CD4-positive, alpha-beta T cell (primary cell): ENCODE measurements around the gene GDPD5. TPM values are rescaled to one million over a fixed set of nuclear protein-coding genes. Genes with fewer than 3 reads are reported as not detected.

Experiments used
- ATAC-seq: fragments of 200-7000 bp; cut with Tn5 transposase; one replicate; pipeline ENCODE4 v1.10.0; 2022; ENCODE audit warnings: mild to moderate bottlenecking; ENCODE audit not compliant: poor library complexity
- CTCF ChIA-PET: fragments of 350-600 bp; sonication (Branson Sonifier 250); formaldehyde crosslinking; loops from one replicate; lab custom pipeline; 2021; ENCODE audit warnings: antibody characterized with exemption, inconsistent platforms; lab: Charles Lee
- POLR2A ChIA-PET: fragments of 350-600 bp; sonication (Branson Sonifier 250); formaldehyde crosslinking; loops from one replicate; lab custom pipeline; 2021; ENCODE audit warnings: antibody characterized with exemption, inconsistent platforms; lab: Charles Lee
- DNase-seq, 14 experiments: peaks; one replicate each; pipeline ENCODE4 v3.0.0-alpha.2; 2013 to 2020; ENCODE audit warnings: mixed read lengths in 2 of 14
- H3K27ac ChIP-seq, 2 donors: one replicate each; pipeline versions ENCODE4 v1.5.1 to v1.7.0; 2013; ENCODE audit warnings: low read length in 2 of 2, low read depth in 1 of 2, mild to moderate bottlenecking in 1 of 2
- H3K27me3 ChIP-seq, 2 experiments: 1 replicate in 1 of 2; 2 replicates in 1 of 2; pipeline versions ENCODE4 v1.6.1 to v1.7.0; 2013; ENCODE audit warnings: low read length in 2 of 2, control low read depth in 1 of 2, mild to moderate bottlenecking in 1 of 2, moderate library complexity in 1 of 2; ENCODE audit not compliant: insufficient read depth in 2 of 2, control insufficient read depth in 1 of 2
- H3K36me3 ChIP-seq: one replicate; pipeline ENCODE4 v1.6.1; 2013; ENCODE audit warnings: low read length, control low read depth; ENCODE audit not compliant: insufficient read depth
- H3K4me1 ChIP-seq: one replicate; pipeline ENCODE4 v1.6.1; 2013; ENCODE audit warnings: low read length, control low read depth; ENCODE audit not compliant: insufficient read depth
- H3K4me3 ChIP-seq: one replicate; pipeline ENCODE4 v1.5.1; 2013; ENCODE audit warnings: mild to moderate bottlenecking, low read length, moderate library complexity
- H3K9me3 ChIP-seq, 2 experiments: 1 replicate in 1 of 2; 2 replicates in 1 of 2; pipeline versions ENCODE4 v1.6.1 to v1.7.0; 2013; ENCODE audit warnings: low read length in 2 of 2, mild to moderate bottlenecking in 2 of 2, control low read depth in 1 of 2, moderate library complexity in 1 of 2; ENCODE audit not compliant: control insufficient read depth in 1 of 2, insufficient read depth in 1 of 2
- H3K27ac Mint-ChIP-seq: one replicate; pipeline ENCODE4 v1.8.0; 2020; ENCODE audit warnings: mixed read lengths
- H3K27me3 Mint-ChIP-seq: one replicate; pipeline ENCODE4 v1.8.0; 2021; ENCODE audit warnings: mixed read lengths
- H3K36me3 Mint-ChIP-seq: one replicate; pipeline ENCODE4 v1.8.0; 2021; ENCODE audit warnings: low read depth, mixed read lengths
- H3K4me1 Mint-ChIP-seq: one replicate; pipeline ENCODE4 v1.8.0; 2021; ENCODE audit warnings: low read depth, mixed read lengths
- H3K4me3 Mint-ChIP-seq: one replicate; pipeline ENCODE4 v1.8.0; 2020; ENCODE audit warnings: mild to moderate bottlenecking, mixed read lengths
- H3K9me3 Mint-ChIP-seq: one replicate; pipeline ENCODE4 v1.8.0; 2020; ENCODE audit warnings: mixed read lengths
- intact Hi-C, 2 experiments: fragments of 100-400 bp; cut with DNase I in 1 of 2; cut with micrococcal nuclease in 1 of 2; formaldehyde crosslinking; loops; one replicate each; pipeline versions ENCODE4 v1.15.1 to v1.9.0; 2023 to 2025; cut with DNase I, micrococcal nuclease
- total RNA-seq, 174 experiments: library from RNA in 2 of 174; stranded (reverse) in 2 of 174; gene quantifications; one replicate each; pipeline ENCODE4 v1.2.3 and lab custom pipeline; 2021 to 2026
- TF ChIP-seq, protein P1 (sequence below): fragments of 200-600 bp; IDR thresholded peaks from one replicate; pipeline ENCODE4 v1.8.0; 2022; ENCODE audit warnings: antibody characterized with exemption, mild to moderate bottlenecking

Gene GDPD5
- total RNA-seq, 2 experiments from 2014 or later: 91.6 to 101 TPM

DNA sequence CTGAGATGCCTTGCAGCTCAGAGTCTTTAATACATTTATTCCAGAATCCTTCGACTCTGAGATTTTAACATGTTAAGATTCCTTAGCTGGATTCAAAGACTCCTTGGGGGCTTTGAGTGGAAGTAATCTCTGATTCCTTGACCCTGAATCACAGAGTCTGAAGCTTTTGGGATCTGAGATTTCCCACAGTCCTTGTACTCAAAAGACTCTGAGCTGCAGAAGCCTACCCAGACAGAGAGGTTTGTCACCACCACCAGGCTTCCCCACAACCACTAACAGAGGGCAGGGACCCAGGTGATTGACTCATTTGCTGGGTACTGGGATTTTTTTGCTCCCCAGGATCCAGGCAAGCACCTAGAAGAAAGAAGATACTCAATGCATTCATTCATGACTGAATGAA is 34.9 kb upstream of the GDPD5 start:
- no peaks in the 10 kb centered on the region for H3K27me3 Mint-ChIP-seq

DNA sequence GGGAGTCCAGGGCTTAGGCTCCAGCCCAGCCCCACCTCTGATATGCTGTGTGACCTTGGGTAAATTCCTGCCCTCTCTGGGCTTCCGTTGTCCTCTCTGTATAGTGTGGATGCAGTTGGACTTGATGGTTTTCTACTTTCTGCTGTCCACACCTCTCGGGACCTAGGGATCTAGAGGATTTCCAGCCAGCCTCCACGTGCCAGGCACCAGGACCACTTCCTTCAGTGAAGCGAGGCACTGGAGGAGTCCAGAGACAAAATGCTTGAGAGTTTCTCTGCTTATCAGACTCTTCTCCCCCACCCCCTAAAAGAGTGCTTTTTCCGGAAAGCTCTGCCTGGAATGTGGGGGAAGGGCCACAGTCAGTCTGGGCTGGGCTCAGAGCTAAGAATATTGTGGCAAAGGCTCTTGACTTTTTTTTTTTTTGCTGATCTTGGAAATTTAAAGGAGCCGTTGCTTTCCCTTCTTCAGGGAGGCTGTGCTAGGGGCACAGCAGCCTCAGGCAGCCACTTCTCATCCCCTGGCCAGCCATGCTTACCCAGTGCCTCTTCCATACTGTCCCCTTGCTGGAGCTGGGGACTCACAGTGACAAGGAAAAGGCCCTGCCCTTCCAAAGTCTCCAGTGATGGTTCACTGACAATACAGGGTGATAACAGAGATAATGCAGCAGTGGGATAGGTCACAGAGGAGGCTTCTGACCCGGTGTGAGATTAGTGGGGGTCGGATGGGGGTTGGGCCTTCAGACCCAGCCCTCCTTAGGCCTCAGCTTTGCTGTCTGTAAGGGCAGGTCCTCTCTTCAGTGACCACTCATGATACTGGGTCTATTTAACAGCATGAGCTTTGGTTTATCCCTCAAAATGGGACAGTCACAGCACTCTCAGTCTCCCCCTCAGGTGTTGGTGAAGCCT is 33.5 kb upstream of the GDPD5 start:
- peak overlapping the region; percentile 80 for H3K4me3 Mint-ChIP-seq
- POLR2A ChIA-PET: no interaction called here

More for the DNA sequence above, 34.9 kb upstream of the GDPD5 start:
- H3K27ac Mint-ChIP-seq: peak overlapping the region; percentile 94
- no peak overlapping the region for H3K4me3 ChIP-seq
- no peaks in the 10 kb centered on the region for H3K27me3 ChIP-seq
- peak overlapping the region; percentile 99 for H3K4me3 Mint-ChIP-seq
- intact Hi-C loops: no loop called here
- peaks cover 42% of the 10 kb centered on the region for H3K4me1 Mint-ChIP-seq
- ChIA-PET POLR2A (interaction anchor here (0.9 to 2.5 kb wide), 2 partner anchors 14 to 21 kb away, joined by 3 to 16 read pairs; no protein-coding TSS in a partner anchor), CTCF (no interaction called here)
- H3K36me3 Mint-ChIP-seq: peaks cover 12% of the 10 kb centered on the region
- no peak for ATAC-seq
- H3K9me3 Mint-ChIP-seq: no peaks in the 10 kb centered on the region
- H3K36me3 ChIP-seq: no peaks in the 10 kb centered on the region
- peaks cover 36% of the 10 kb centered on the region for H3K4me1 ChIP-seq
- TF ChIP-seq, protein P1, sequence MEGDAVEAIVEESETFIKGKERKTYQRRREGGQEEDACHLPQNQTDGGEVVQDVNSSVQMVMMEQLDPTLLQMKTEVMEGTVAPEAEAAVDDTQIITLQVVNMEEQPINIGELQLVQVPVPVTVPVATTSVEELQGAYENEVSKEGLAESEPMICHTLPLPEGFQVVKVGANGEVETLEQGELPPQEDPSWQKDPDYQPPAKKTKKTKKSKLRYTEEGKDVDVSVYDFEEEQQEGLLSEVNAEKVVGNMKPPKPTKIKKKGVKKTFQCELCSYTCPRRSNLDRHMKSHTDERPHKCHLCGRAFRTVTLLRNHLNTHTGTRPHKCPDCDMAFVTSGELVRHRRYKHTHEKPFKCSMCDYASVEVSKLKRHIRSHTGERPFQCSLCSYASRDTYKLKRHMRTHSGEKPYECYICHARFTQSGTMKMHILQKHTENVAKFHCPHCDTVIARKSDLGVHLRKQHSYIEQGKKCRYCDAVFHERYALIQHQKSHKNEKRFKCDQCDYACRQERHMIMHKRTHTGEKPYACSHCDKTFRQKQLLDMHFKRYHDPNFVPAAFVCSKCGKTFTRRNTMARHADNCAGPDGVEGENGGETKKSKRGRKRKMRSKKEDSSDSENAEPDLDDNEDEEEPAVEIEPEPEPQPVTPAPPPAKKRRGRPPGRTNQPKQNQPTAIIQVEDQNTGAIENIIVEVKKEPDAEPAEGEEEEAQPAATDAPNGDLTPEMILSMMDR: no peak
- DNase-seq: no peak
- no peak overlapping the region for H3K27ac ChIP-seq
- no peaks in the 10 kb centered on the region for H3K9me3 ChIP-seq

DNA sequence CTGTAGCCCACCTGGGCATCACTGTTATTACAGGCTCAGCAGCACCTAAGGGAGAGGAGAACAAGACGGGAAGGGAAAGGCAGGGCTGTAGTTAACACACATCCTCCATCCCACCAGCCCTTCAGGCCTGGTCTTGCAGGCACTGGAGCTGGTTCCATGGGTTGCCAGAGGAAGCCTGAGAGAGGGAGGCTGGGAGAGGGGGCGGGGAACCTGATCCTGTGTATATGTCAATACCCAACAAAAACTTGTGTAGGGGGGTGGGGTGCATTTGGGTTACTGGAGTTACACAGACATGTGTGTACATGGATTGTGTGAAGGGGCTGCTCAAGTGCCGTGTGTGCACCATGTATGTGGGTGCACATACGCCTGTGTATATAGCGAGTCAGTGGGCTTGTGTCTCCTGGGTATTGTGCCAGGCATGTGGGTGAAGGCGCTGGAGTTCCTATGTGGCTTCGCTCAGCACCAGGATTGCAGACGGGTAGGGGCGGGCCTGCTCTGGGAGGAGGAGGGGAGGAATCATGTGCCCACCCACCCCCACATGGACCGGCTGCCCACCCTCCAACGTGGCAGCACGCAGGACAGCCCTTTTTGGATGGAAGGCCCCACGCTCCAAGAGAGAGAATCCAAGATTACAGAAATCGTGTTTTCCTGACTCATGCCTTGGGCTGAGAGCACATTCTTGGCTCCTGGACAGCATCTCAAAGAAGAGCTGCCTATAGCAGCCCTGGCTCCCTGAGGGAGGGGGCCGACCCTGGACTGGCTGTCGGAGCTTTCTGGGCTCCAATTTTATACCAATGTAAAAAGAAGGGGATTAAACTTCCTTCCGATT is 32.1 kb upstream of the GDPD5 start:
- no peak overlapping the region for H3K27ac Mint-ChIP-seq
- Histone ChIP-seq H3K9me3 (no peaks in the 10 kb centered on the region), H3K36me3 (no peaks in the 10 kb centered on the region), H3K4me1 (peaks cover 15% of the 10 kb centered on the region), H3K27me3 (no peaks in the 10 kb centered on the region), H3K27ac (no peak overlapping the region), H3K4me3 (no peak overlapping the region)
- intact Hi-C loops: no loop called here
- H3K27me3 Mint-ChIP-seq: no peaks in the 10 kb centered on the region
- peaks cover 12% of the 10 kb centered on the region for H3K36me3 Mint-ChIP-seq
- ChIA-PET POLR2A (no interaction called here), CTCF (no interaction called here)
- H3K4me3 Mint-ChIP-seq: no peak overlapping the region
- H3K4me1 Mint-ChIP-seq: peaks cover 21% of the 10 kb centered on the region
- no peak for ATAC-seq
- no peak for DNase-seq
- no peaks in the 10 kb centered on the region for H3K9me3 Mint-ChIP-seq
- TF ChIP-seq, protein P1: no peak

More for the DNA sequence above, 33.5 kb upstream of the GDPD5 start:
- Mint-ChIP-seq H3K36me3 (peaks cover 12% of the 10 kb centered on the region), H3K27me3 (no peaks in the 10 kb centered on the region), H3K9me3 (no peaks in the 10 kb centered on the region), H3K4me1 (peaks cover 32% of the 10 kb centered on the region), H3K27ac (no peak overlapping the region)
- TF ChIP-seq, protein P1: no peak
- intact Hi-C loops: no loop called here
- no peaks in the 10 kb centered on the region for H3K9me3 ChIP-seq
- H3K27ac ChIP-seq: no peak overlapping the region
- ATAC-seq: no peak
- H3K36me3 ChIP-seq: no peaks in the 10 kb centered on the region
- CTCF ChIA-PET: no interaction called here
- H3K4me3 ChIP-seq: no peak overlapping the region
- peaks cover 28% of the 10 kb centered on the region for H3K4me1 ChIP-seq
- no peak for DNase-seq
- no peaks in the 10 kb centered on the region for H3K27me3 ChIP-seq
